NCI-H187 (cell line): ENCODE data around the gene CLDND1.

Experiments
- DNase-seq, 2 experiments: peaks; one replicate each; lab custom pipeline; 2025; lab: John Stamatoyannopoulos, UW

CLDND1 gene

DNA sequence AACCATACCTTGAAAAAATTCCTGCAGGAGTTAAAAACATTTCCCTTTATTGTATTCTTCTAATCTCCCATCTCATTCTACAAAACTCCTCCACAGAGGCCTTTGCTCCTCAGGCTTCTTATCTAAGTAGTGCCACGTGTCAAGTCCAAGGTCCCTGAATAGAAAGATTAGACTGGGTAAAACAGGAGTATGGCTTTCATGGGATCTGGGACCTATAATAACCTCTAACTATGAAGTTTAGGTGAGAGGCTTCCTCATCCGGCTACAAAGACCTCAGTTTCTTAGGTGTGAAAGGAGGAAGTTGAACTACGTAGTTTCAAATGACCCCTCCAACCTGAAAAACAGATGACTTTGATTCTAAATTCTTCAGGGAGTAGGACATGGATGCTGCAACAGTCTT lies 29.1 kb upstream of the CLDND1 start:
- DNase-seq: no peak

DNA sequence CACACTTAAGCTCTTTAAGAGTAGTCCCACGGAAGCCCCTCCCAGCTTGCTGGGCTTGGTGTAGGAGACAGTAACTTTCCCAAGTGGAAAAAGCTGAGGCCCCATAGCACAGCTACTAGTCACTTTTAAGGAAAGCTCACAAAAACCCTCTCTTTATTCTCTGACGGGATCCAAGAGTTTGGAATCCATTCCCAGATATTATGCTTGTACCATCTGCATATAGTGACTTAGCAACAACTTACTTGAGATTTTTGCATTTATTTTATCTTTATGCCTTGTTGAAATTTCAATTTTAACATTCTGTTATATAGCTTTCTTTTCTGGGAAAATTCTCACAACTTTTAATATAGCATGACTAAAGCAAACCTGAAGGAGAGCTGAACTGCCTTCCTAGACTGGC lies 28.5 kb upstream of the CLDND1 start:
- DNase-seq: no peak

DNA sequence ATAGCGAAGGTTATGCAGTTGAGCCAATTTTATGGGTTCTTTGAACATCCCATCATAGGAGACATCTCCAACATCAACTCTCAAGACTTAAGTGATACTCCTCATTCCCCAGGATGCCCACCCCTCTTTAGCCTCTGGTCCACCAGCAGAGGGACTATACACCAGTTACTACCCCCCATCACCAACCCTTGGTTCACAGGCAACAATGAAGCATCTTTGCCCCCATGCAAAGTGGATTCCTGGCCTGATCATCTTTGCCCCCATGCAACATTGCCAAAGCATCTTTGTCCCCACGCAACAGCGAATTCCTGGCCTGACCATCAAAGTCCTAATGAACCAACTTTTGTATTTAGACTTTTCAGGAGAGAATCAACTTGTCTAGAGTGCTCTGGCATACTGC lies 28.1 kb upstream of the CLDND1 start:
- no peak for DNase-seq

DNA sequence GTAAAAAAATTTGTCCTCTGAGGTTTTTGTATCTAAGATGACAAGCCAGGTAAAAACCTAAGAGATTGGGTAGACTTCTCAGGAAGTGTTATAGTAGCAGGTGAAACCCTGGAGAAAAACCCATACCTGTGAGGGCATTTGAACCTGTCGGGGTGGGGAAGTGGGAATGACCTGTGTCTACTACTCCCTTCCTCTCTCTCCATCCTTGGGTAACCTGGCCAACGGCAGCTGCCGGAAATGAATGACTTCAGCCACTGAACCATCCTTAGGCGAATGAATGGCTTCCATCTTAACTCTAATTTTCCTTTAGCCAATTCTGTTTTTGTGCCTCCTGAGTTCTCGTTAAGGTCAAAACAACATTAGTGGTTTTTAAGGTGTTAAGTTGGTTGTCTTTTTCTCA lies 25.8 kb upstream of the CLDND1 start:
- DNase-seq: no peak

DNA sequence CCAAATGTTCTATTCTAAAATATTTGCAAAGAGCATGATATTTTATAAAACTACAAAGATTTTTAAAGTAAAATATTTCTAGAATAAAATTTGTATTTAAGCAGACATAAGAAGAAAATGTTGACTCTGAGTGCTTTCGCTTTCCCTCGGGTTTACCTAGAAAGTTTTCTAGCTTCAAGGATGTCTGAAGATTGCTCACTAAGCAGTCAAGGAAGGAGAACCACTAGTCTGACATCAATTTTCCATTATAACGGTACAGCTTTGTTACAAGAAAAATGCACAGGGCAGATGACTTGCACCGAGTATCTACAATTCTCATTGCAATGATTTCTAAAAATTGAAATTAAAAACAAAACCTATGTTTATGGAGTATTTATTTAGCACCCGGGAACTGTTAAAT lies 23.2 kb upstream of the CLDND1 start:
- DNase-seq: no peak

DNA sequence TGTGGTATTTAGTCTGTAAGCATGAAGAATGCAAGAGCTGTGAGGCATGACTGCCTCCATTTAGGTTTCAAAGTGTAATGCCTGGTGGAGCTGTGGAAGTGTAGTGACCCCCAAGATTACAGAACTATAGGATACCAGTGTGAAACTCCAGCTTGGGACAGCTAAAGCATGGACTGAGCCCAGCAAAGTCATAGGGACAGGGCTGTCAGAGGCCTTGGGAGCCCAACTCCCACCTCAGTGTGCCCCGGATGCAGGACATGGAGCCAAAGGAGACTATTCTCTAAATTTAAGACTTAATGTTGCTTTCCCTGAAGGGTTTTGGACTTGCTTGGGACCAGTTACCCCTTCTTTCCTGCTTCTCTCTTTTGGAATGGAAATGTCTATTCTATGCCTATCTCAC lies 19.9 kb upstream of the CLDND1 start:
- DNase-seq: no peak

DNA sequence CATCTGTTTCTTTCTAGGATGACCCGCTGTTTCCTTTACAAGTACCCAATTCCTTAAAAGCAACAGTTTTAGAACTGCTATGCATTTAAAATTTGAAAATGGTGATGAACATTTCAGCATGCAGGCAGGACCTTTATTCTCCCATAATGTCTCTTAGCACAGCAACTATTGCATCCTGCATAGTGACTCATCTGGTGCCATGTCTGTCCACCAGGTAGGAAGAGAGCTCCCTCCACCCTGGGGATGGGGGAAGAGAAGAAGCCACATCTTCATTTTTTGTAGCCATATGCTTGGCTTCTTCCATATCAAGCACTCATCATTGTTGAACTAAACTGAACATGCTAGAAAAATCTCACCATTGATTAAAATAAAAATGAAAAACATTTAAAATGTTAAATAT lies 19.0 kb upstream of the CLDND1 start:
- no peak for DNase-seq

DNA sequence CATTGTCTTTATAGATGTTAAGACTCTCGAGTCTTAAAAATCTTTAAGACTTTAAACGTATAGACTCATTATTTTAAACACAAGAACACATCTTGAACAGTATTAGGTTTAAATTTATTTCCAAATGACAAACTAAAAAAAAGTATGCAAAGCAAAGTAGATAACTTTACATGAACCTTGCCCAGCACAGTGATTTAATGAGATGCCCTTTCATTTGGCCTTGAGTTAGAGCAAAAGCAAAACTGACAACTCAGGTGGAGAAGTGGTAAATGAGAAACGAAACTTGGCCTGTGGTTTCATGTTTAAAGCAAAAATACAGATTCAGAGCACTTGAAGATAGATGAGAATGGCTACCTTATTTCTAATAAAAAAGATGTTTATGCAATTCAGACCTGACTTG lies 17.6 kb upstream of the CLDND1 start:
- DNase-seq: no peak

DNA sequence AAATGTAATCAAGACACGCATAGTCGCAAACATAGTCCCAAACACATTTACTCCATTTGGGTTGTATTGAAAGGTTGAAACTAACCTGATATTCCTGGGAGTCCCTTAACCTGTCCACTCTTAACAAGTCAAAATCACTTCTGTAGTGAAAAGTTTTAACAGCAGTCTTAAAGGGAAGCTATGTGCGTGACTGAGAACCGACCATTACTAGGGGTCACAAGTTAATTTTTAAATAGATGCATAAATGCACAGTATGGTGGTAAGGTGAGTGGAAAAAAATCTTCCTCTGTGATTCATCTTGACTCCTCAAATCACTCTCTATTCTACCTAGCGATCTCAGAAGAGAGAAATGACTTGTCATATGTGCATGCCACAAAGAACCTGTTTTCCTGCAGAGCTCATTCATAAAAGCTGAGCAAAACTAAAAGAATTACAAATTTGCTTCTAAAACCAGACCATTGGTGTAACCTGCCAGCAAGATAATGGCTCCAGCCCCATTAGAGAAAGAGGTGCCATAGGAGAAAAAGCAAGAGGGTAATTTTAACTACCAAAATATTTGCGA lies 13.8 kb upstream of the CLDND1 start:
- no peak for DNase-seq

DNA sequence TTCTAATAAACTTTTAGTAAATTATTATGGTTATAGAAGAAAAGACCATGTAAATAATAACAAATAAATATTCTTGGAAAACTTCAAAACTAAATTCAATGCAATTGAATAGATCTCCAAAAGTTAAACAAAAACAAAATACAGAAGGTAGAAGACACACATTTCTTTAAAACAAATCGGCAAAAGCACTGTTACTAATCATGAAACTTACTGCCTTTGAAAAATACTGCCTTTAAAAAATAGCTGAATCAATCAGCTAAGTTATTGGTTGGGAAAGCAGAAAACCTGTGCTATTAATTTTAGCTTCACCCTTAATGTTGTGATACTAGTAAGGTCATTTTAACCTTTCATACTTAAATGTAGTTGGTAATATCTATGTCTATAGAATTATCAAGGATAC lies 12.0 kb upstream of the CLDND1 start:
- DNase-seq: no peak

DNA sequence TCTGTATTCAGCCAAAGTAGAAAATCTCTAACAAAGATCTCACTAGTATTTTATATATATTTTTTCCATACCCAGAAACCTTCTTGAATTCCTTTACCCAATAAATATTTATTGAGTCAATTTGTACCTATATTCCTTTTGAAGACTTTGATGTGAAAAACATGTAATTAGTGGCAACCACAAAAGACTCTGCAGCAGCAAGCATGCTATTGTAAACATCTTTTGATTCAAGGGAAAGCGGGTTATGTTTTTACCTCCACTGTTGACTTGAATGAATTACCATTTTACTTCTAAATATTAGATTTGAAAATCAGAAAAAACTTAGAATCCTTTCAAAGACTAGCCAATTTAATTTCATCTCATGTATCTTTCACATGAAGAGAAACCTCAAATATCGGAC lies 11.5 kb upstream of the CLDND1 start:
- no peak for DNase-seq

DNA sequence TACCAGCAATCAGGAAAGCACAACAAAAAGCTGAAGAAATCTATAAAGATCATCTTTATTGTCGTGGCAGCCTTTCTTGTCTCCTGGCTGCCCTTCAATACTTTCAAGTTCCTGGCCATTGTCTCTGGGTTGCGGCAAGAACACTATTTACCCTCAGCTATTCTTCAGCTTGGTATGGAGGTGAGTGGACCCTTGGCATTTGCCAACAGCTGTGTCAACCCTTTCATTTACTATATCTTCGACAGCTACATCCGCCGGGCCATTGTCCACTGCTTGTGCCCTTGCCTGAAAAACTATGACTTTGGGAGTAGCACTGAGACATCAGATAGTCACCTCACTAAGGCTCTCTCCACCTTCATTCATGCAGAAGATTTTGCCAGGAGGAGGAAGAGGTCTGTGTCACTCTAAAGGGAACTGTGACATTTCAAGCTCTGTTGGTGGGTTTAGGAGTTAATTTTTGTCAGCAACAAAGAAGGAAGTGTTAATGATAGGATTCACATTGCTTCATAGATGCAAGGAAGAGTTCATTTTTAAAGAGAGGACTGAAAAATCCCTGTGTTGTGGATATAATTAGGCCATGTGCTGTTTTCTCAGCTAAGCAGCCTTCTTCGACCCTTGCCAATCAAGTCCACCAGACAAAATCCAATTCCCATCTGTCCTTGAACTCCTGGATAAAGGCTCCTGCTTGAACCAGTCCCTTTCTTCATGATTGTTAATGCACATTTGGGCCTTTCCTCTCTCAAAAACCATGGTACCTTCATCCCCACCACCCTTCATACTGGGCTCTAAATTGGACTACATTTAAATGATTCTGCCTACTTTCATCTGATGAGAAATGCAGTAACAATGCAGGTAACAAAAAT lies 10.2 kb upstream of the CLDND1 start:
- no peak for DNase-seq

DNA sequence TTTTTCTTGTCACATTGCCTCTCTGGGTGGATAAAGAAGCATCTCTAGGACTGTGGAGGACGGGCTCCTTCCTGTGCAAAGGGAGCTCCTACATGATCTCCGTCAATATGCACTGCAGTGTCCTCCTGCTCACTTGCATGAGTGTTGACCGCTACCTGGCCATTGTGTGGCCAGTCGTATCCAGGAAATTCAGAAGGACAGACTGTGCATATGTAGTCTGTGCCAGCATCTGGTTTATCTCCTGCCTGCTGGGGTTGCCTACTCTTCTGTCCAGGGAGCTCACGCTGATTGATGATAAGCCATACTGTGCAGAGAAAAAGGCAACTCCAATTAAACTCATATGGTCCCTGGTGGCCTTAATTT lies 9.6 kb upstream of the CLDND1 start:
- no peak for DNase-seq

DNA sequence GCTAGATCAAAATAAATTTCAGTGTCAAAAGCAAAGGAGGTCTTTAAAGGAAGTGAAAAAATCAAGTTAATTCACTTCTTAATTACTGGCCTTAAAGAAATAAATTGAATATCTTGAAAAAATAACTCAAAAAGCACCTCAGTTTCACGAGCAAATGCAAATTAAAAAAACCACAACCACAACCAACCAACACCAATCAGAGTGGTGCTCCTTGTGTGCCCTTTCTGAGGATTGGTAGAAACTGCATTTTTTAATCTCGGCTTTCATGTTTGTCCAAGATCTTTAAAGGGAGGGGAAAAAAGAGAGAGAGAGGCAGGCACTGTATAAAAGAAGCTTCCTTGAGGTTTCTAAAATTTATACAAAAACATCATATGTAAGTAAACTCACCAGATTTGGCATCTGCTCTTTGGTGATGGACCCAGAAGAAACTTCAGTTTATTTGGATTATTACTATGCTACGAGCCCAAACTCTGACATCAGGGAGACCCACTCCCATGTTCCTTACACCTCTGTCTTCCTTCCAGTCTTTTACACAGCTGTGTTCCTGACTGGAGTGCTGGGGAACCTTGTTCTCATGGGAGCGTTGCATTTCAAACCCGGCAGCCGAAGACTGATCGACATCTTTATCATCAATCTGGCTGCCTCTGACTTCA lies 9.0 kb upstream of the CLDND1 start, which contains the start of gene GPR15:
Gene GPR15, plus strand, starts transcription at position 357 of the 653 bp plus-strand sequence. Its CDS starts 56 bp downstream, at position 413.
- DNase-seq: no peak

DNA sequence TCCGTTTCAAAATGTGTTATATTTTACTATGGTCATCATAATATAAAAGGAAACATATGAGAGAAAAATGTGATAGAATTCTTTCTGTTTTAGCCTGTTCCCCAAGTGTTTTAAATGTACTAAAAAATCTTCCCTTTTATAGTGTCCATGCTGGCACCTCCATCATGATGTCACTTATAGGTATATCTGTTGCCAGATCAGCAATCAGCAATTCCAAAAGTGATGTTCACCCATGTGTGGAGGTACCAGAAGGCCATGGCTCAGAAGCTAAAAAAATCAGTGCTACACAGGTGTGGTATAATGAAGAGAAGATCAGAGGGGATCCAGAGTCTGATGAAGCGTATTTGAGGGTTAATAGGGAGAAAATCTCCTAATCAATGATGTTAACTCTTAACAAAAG lies 8.0 kb upstream of the CLDND1 start:
- DNase-seq: no peak

DNA sequence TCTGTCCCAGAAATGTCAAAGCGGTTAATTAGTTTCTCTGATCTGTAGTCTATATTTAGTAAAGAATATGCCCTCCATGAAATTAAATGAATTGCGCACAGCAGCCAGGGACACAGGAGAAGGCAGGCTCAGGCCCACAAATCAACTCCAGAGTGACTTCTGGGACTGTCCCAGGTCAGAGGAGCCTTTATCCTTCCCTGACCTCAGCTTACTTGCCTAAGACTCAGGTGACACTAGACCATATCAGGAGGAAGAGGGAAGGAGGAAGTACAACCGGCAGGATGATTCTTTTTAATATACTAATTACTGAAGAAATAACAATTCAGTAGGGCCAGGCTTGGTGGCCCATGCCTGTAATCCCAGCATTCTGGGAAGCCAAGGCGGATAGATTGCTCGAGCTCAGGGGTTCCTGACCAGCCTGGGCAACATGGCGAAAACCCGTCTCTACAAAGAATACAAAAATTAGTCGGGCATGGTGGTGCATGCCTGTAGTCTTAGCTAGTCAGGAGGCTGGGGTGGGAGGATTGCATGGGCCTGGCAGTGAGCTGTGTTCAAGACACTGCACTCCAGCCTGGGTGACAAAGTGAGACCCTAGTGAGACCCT lies 7.3 kb upstream of the CLDND1 start:
- no peak for DNase-seq

DNA sequence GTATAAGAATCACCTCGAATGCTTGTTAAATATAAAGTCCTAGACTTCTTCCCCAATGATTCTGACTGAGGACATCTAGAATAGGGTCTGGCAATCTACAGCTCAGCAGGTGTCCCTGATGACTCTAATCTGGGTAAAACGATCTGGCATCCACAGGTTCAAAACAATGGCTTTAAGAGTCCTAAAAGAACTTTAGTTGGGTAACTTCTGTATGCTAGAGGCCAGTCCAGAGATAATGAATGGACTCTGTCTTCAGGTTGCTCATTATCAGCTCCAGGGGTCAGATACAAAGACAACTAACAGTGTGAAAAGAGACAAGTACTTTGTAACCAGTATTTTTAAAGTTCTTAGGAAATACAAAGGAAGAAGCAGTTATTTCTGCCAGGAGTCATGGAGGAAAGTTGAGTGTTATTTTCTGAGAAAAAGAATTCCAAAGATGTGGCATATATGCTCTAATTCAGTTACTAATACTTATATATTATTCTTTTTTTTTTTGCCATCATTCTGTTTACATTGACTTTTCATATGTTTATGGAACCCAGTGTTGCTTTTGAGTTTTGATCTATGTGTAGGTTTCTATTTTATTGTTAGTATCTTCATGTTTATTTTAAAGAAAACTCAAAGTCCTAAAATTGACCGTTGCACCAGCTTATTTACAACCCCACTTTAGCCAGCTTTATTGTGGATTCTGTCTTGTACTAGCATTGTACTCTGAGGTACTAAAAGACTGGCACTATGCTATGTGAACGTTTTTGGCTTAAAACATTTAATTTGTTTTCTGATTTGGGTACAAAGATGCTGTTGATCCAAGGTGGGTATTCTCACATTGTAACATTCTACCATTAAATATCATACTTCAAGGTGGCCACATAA lies 6.0 kb upstream of the CLDND1 start:
- no peak for DNase-seq

DNA sequence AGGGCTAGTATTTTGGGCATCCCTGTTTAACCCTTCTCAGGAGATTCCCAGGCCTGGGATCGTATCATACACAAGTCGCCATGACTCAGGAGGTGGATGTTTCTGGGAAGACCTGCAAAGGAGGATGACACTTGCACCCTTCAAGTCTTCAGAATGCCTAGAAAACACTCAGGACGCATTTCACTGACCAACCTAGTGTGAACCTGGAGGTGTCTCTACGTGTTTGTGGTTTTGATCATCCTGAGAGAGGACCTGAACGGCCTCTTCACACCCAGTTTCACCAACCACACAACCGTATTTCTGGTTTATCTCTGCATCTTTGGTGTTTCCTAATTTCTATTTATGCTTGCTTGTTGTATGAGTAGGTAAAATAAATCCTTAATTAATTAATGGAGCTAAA lies 2.8 kb upstream of the CLDND1 start:
- no peak for DNase-seq

DNA sequence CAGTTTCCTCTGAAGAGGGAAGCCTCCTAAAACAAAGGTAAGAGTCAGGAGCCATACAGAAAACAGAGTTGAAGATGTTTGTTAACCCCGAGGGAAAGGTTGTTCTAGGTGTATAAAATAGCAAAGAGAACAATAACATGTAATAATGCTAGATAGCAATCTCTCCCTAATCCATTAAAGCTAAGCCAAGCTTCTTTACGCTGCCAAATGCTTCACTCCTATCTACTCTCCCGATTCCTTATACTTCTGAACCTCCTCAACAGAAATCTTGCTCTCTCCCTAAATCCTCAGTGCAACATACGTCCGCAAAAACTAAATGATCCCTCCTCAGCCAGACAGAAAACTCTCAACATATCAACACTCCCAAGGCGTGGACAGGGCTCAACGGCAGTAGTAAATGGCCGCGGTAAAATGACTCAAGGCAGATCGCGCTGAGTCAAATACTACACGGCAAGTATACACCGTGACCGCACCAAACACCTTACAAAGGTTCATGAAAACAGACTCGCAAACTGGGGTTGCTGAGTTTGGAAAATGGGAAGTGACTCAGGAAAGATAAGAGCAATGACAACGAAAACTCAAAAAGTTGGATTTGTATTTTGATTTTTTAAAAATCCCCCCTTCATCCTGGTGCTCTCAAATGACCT lies 682 bp downstream of the CLDND1 start:
- DNase-seq: no peak

DNA sequence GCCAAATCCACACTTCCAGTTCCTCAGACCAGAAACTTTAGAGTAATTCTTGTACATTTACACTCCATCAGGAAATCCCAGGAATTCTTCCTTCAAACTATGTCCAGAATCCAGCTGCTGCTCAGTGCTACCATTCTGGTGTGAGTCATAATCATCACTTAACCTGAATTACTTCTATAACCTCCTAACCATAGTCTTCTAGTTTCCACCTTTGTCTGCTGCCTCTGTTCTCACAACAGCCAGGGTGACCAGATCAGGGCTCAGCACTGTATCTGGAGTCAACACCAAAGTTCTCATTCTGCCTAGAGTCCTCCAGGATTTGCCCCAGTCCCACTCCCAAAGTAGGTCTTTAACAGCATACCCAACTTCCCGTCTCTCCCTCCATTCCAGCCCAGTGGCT lies 3.4 kb downstream of the CLDND1 start:
- no peak for DNase-seq

DNA sequence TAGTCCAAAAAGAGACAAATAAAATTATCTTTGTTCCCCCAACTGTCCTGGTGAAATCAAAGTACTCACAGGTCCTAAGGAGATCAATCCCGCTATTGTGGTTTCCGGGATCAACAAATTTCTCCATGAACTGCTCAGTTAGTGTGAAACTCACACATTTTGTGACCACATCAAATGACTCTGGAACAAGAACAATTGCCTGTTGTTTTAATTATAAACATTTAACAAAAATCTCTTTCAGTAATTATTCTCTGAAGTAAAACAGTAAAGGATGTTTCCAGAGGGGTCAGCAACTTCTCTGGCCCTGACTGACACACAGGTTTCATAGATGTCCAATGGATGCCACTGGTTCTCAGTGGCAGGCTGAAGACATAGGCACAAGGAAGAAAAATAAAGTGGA lies 3.9 kb downstream of the CLDND1 start:
- DNase-seq: no peak

DNA sequence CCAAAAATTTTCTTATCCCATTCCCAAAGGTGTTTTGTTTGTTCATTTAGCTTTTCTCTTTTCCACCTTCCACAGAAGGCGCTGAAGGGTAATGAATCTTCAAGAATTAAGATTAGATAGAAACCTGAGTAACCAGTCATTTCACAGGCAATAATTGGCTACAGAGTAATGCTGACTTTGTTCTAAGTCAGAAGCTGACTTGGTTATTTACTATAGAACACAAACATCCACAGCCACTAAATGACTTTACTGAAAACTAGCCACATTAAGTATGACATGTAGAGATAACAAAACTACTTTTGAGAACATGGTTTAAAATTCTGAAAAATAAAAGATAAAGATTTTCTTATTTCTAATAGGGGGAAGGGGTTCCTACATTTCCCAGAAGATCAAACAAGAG lies 7.8 kb downstream of the CLDND1 start:
- DNase-seq: no peak
